Endothelial cell of umbilical vein (primary cell): ENCODE measurements around the gene TOP3B. TPM values are rescaled to one million over a fixed set of nuclear protein-coding genes. Genes with fewer than 3 reads are reported as not detected.

ENCODE experiments used
- BruUV-seq: library from RNA; stranded (reverse); fragments of 400-500 nt; replicated peaks from 2 replicates; lab custom pipeline; 2021; lab: Mats Ljungman, UMichigan
- CTCF ChIA-PET: fragments of 300-600, 350-600 bp; sonication (Branson Sonifier 250); formaldehyde crosslinking; loops from one replicate; lab custom pipeline; 2021; ENCODE audit warnings: antibody characterized with exemption, inconsistent platforms; lab: Charles Lee
- POLR2A ChIA-PET: fragments of 300-600, 350-600 bp; sonication (Branson Sonifier 250); formaldehyde crosslinking; loops from one replicate; lab custom pipeline; 2021; ENCODE audit warnings: antibody characterized with exemption, inconsistent platforms; lab: Charles Lee
- DNase-seq: peaks from one replicate; pipeline ENCODE4 v3.0.0-alpha.2; 2011; ENCODE audit warnings: low read depth, low spot score
- FAIRE-seq: peaks from 2 replicates; lab custom pipeline; 2011; peaks lifted over from hg19 to GRCh38; lab: Jason Lieb, UNC
- H2AFZ ChIP-seq: 2 replicates; pipeline ENCODE4 v1.6.0; 2012; ENCODE audit warnings: low read depth, low read length, control low read depth, inconsistent platforms
- H3K27ac ChIP-seq: 2 replicates; pipeline ENCODE4 v1.5.1; 2011; ENCODE audit warnings: low read depth, mild to moderate bottlenecking, control low read depth, low read length, moderate library complexity; ENCODE audit not compliant: insufficient read depth
- H3K27me3 ChIP-seq, 2 experiments: 2 replicates each; pipeline versions ENCODE4 v1.6.0 to v1.6.1; 2011; ENCODE audit warnings: low read length in 2 of 2, mixed read lengths in 1 of 2; ENCODE audit not compliant: control insufficient read depth in 2 of 2, insufficient read depth in 2 of 2
- H3K36me3 ChIP-seq, 2 experiments: 2 replicates in 1 of 2; 3 replicates in 1 of 2; pipeline ENCODE4 v1.5.1; 2011; ENCODE audit warnings: low read length in 2 of 2, mild to moderate bottlenecking in 1 of 2, moderate library complexity in 1 of 2; ENCODE audit not compliant: control insufficient read depth in 2 of 2, insufficient read depth in 2 of 2; ENCODE audit errors: extremely low read depth in 1 of 2
- H3K4me1 ChIP-seq: 3 replicates; pipeline ENCODE4 v1.5.1; 2011; ENCODE audit warnings: mild to moderate bottlenecking, low read length; ENCODE audit not compliant: control insufficient read depth, insufficient read depth; ENCODE audit errors: extremely low read depth
- H3K4me2 ChIP-seq: 2 replicates; pipeline ENCODE4 v1.6.1; 2011; ENCODE audit warnings: low read length, control low read depth, mixed read lengths; ENCODE audit not compliant: insufficient read depth
- H3K4me3 ChIP-seq, 3 experiments: fragments of 200-600 bp in 1 of 3; sonication (generic), shearing (Covaris generic) in 1 of 3; replicated peaks in 1 of 3; 2 replicates each; pipeline ENCODE4 v1.5.1; 2011 to 2016; ENCODE audit warnings: control low read depth in 3 of 3, low read length in 3 of 3, mild to moderate bottlenecking in 2 of 3, inconsistent platforms in 1 of 3, low read depth in 1 of 3, moderate library complexity in 1 of 3; ENCODE audit not compliant: insufficient read depth in 1 of 3
- H3K79me2 ChIP-seq: 2 replicates; pipeline ENCODE4 v1.6.0; 2012; ENCODE audit warnings: low read length, inconsistent platforms; ENCODE audit not compliant: control insufficient read depth, insufficient read depth
- H3K9ac ChIP-seq: replicated peaks from 2 replicates; pipeline ENCODE3; 2011; ENCODE audit warnings: low read length, control low read depth; ENCODE audit not compliant: insufficient read depth; ENCODE audit errors: extremely low read depth
- H3K9me1 ChIP-seq: replicated peaks from 3 replicates; pipeline ENCODE4 v1.6.0; 2011; ENCODE audit warnings: mild to moderate bottlenecking, low read length; ENCODE audit not compliant: control insufficient read depth, insufficient read depth; ENCODE audit errors: extremely low read depth
- H3K9me3 ChIP-seq: replicated peaks from 2 replicates; pipeline ENCODE4 v1.5.1; 2012; ENCODE audit warnings: low read length, inconsistent platforms; ENCODE audit not compliant: control insufficient read depth, insufficient read depth
- H4K20me1 ChIP-seq: replicated peaks from 2 replicates; pipeline ENCODE3; 2011; ENCODE audit warnings: mild to moderate bottlenecking, low read length; ENCODE audit not compliant: control insufficient read depth, insufficient read depth; ENCODE audit errors: extremely low read depth
- CTCF ChIP-seq, 2 donors: IDR thresholded peaks; 1 replicate in 1 of 2; 2 replicates in 1 of 2; pipeline ENCODE4 v1.5.1; 2011; ENCODE audit warnings: low read length in 2 of 2, mild to moderate bottlenecking in 2 of 2, moderate library complexity in 2 of 2, control low read depth in 1 of 2, inconsistent platforms in 1 of 2, low read depth in 1 of 2; ENCODE audit not compliant: insufficient read depth in 1 of 2; ENCODE audit errors: extremely low read depth in 1 of 2
- EZH2 ChIP-seq: IDR thresholded peaks from 2 replicates; pipeline ENCODE4 v1.6.1; 2012; ENCODE audit warnings: borderline replicate concordance, low read depth, mild to moderate bottlenecking, moderate library complexity, low read length, inconsistent platforms; ENCODE audit not compliant: severe bottlenecking
- FOS ChIP-seq: IDR thresholded peaks from 2 replicates; pipeline ENCODE4 v1.6.1; 2011; ENCODE audit warnings: mild to moderate bottlenecking, low read length, moderate library complexity, borderline replicate concordance; ENCODE audit not compliant: insufficient read depth
- GATA2 ChIP-seq: IDR thresholded peaks from 2 replicates; pipeline ENCODE4 v1.7.0; 2011; ENCODE audit warnings: low read depth, mild to moderate bottlenecking, moderate library complexity, mixed read lengths, low read length; ENCODE audit not compliant: insufficient read length, insufficient read depth
- MAX ChIP-seq: IDR thresholded peaks from 2 replicates; pipeline ENCODE4 v1.6.1; 2011; ENCODE audit not compliant: insufficient read depth, insufficient read length
- MYC ChIP-seq: IDR thresholded peaks from one replicate; pipeline ENCODE4 v1.6.1; 2011; ENCODE audit warnings: mild to moderate bottlenecking, low read depth, low read length
- POLR2A ChIP-seq: IDR thresholded peaks from 2 replicates; pipeline ENCODE4 v1.6.1; 2012; ENCODE audit warnings: low read depth, mild to moderate bottlenecking, control low read depth, low read length
- POLR2AphosphoS5 ChIP-seq: IDR thresholded peaks from 2 replicates; pipeline ENCODE4 v1.6.1; 2012; ENCODE audit warnings: low read depth, mild to moderate bottlenecking, control low read depth, low read length, moderate library complexity; ENCODE audit not compliant: insufficient read depth
- dilution Hi-C: fragments of 300-500 bp; cut with MboI; formaldehyde crosslinking; loops from one replicate; pipeline ENCODE4 v1.15.0; 2019; ENCODE audit warnings: low sequenced_read_pairs; ENCODE audit not compliant: extremely low pct_ligation_motif_present
- intact Hi-C: fragments of 100-400 bp; cut with micrococcal nuclease; formaldehyde crosslinking; loops from one replicate; pipeline ENCODE4 v1.10.0; 2022
- polyA plus RNA-seq, 4 experiments: library from polyadenylated mRNA; depleted of rRNA in 3 of 4; stranded (reverse) in 3 of 4; unstranded in 1 of 4; fragments of >200 nt; gene quantifications; 2 replicates each; pipeline versions ENCODE4 v1.2.1 to v1.2.3, GENCODE V29; 2011 to 2012; ENCODE audit warnings: missing spikeins in 1 of 4
- total RNA-seq: library from RNA; stranded (reverse); gene quantifications from 2 replicates; pipeline ENCODE4 v1.2.3, GENCODE V29; 2021

Gene TOP3B
- total and polyA plus RNA-seq, 2 donors (not counting 3 experiments of a cell fraction or from before 2014, with no cell fraction given), result 25.2 to 56.5 TPM

- Histone ChIP-seq H3K27ac (no peak overlapping the region), H3K4me3 (no peak overlapping the region), H4K20me1 (no peaks in the 10 kb centered on the region), H3K4me2 (no peak overlapping the region), H3K4me1 (no peaks in the 10 kb centered on the region), H3K79me2 (no peaks in the 10 kb centered on the region), H3K9me3 (no peaks in the 10 kb centered on the region), H3K27me3 (peaks cover 0 to 2% of the 10 kb centered on the region in 2 experiments), H3K9ac (no peak overlapping the region), H3K36me3 (no peaks in the 10 kb centered on the region), H3K9me1 (no peaks in the 10 kb centered on the region), H2AFZ (no peak overlapping the region)
- TF ChIP-seq MYC (no peak), POLR2AphosphoS5 (no peak), EZH2 (no peak), POLR2A (no peak), FOS (no peak), MAX (no peak), GATA2 (no peak), CTCF (IDR thresholded peaks at IDR 0.05; ENCODE audit: extremely low read depth in 1 of 2, insufficient read depth in 1 of 2, low read depth in 1 of 2, low read length in 2 of 2) (no peak)
- no peak for FAIRE-seq
- no peak for DNase-seq
- CTCF ChIA-PET, result interaction anchor here (0.6 kb wide), 1 partner anchor 556 kb away, joined by 3 read pairs; no protein-coding TSS in a partner anchor
- dilution Hi-C loops, result no loop called here
- POLR2A ChIA-PET, result no interaction called here
- BruUV-seq, result no TSS peak
- intact Hi-C loops, result no loop called here
Measured at GRCh38 chr22:22020425-22020852, 37.9 kb upstream of the TOP3B start.
